Stimulated activated CD4-positive, alpha-beta T cell treated with anti-CD3 and anti-CD28 coated beads, Interleukin-15, amount 100 ng/mL, for 1 hour (primary cell): ENCODE data around the gene SEMA5A.

Experiments used
- DNase-seq, 2 donors: peaks; one replicate each; pipeline ENCODE4 v3.0.0-alpha.2; 2020; ENCODE audit warnings: low read depth in 1 of 2, low spot score in 1 of 2

SEMA5A gene

GRCh38 chr5:9284781-9285307, 261.0 kb downstream of the SEMA5A start:
- no peak for DNase-seq

DNA sequence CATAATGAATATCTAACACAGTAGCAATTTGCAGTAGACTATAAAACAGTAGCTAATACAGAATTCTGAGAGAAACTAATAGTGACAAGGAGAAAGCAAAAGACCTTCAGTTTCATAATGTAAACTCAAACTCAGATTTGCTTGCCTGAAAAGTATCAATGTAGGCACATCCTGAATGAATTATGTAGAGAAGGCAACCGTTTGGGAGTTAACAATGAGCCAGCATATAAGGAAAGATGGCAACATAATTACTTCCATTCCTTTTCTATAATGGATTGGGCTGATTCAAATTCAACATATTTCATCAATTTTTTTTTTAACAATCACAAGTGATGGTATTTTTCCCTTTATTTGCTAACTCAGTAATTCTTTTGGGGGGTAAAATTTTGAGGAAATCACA, 261.6 kb downstream of the SEMA5A start:
- no peak for DNase-seq

DNA sequence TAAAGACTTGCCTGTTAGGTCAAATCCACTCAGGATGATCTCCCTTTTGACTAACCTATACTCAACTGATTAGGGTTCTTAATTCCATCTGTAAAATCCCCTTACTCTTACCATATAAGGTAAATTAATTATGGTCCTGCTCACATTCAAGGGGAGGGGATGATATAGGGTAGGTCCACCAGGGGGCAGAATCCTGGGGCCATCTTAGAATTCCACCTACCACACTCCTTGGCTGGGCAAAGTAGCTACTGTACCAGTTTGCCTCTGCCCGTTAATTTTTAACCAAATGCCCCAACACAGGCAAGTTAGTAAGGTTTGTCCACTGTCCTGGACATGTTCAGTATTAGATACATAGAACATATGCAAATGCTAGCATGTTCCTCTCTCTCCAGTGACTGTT, 262.4 kb downstream of the SEMA5A start:
- DNase-seq = no peak

DNA sequence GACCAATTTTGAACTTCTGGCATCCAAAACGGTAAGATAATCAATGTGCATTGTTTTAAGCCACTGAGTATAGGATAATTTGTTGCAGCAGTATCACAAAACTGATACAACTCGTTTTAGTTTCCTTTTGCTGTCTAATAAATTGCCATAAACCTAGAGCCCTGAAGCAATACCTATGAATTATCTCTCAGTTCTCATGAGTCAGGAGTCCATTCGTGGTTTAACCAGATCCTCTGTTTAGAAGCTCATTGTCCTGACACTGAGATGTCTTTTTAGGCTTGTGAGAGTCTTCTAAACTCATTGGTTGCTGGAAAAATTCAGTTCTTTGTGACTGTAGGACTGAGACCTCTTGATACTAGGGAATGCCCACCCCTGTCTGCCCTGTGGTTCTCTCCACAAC, 262.9 kb downstream of the SEMA5A start:
- no peak for DNase-seq

DNA sequence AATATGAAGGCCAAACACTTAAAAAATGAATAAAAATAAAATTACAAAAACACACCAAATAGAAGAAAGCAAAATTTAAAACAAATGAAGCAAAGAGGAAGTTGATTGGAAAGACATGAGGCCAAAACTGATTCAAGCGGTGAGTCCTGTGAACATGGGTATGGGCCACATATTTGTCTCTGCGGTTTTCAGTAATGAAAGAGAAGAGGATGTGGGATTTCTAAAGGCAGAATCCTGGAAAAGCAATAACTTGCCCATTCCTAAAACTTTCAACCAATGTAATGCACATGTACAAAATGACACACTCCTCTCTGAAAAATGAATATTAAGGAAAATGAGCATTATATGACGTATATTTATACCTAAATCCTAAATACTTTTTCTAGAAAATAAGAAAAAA, 263.7 kb downstream of the SEMA5A start:
- no peak for DNase-seq

- DNase-seq = no peak
Measured at GRCh38 chr5:9279774-9280173, 266.1 kb downstream of the SEMA5A start.

- DNase-seq = no peak
Measured at GRCh38 chr5:9278921-9279603, 266.8 kb downstream of the SEMA5A start.

- no peak for DNase-seq
Measured at GRCh38 chr5:9269014-9269413, 276.9 kb downstream of the SEMA5A start.

DNA sequence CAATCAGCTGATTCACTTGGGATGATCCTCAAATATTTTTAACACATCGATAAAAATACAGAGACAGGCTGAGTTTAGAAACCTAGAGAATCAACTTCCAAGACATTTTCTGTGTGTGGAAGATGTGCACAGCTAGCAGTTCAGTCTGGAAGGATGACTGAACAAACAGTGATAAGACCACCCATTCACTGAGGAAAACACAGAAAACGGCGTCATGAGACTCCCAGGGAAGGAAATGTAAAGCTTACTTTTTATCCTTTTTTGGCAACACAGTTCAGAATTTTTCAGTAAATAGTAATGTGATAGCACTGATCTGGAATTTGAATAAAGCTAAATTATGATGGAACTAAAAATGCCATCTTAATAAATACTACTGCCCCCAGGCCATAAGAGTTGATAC, 277.6 kb downstream of the SEMA5A start:
- DNase-seq = no peak

DNA sequence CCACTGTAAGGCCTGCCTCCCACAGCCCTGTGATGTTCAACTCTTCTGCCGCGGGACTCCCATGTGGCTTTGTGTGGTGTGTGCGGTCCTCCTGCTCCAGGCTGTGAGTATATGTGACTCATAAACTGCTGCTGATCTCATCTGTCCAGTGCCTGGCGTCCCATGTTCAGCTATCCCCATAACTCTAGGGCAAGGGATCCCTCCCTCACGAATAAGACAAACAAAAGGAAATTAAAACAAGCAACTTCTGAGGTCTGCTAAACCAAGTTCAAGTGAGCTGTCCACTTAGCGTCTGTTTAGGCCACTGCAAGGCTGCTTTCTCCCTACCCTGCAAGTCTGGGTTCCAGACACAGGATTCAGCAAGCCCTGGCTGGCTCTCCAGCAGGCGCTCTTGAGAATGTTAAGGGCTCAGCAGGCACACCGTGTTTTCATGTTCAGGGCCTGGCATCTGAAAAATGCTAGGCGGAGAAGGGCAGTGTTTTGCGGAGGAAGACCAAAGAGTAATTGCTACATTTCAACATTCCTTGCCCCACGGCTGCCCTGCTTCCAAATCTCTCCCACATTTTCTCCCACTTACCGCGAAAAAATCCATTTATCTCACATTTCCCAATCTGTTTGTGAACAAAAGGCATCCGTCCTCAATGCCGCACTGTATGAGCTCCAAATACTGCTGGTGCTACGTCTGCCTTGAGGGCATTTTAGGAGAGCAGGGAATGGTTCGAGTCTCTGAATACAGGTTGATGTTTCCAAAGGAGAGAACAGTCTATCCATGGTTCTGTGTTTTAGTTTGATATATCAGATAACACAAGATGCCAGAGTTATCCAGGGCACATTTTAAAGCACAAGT, 280.2 kb downstream of the SEMA5A start:
- DNase-seq = no peak

- DNase-seq = no peak
Measured at GRCh38 chr5:9264301-9264700, 281.6 kb downstream of the SEMA5A start.

DNA sequence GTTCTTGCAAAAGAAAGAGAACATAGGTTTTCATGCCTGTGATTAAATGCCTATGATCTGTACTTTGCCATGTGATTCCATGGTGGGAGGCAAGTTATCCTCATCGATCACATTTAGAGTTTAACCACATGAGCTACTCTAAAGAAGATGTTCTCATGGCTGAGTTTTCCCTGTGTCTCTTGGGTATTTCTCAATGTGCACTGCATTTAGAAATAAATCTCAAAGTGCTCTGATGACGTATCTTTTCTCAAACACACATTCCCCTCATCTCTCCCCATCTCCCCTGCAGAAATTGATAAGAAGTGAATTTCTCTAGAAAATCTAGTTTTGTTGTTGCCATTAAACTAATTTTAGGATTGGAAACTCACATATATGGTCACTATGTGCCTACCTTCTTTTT, 282.2 kb downstream of the SEMA5A start:
- DNase-seq = no peak

GRCh38 chr5:9251379-9251980, 294.4 kb downstream of the SEMA5A start:
- DNase-seq = no peak

- DNase-seq = no peak
Measured at GRCh38 chr5:9249231-9249630, 296.6 kb downstream of the SEMA5A start.

DNA sequence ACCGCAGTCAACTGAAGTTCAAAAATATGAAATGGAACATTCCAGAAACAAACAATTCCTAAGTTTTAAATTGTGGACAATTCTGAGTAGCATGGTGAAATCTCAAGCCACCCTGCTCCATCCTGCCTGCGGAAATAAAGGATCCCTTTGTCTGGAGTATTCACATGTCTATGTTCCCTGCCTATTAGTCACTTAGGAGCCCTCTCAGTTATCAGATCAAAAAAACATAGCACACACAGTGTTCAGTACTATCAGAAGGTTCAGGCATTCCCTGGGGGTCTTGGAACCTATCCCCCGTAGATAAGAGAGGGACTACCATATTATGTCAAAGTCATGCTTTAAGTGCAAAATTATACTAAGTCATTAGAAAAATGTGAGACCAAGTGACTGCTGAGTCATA, 300.8 kb downstream of the SEMA5A start:
- no peak for DNase-seq

GRCh38 chr5:9244417-9244816, 301.5 kb downstream of the SEMA5A start:
- no peak for DNase-seq

- no peak for DNase-seq
Measured at GRCh38 chr5:9241479-9242305, 304.2 kb downstream of the SEMA5A start.

DNA sequence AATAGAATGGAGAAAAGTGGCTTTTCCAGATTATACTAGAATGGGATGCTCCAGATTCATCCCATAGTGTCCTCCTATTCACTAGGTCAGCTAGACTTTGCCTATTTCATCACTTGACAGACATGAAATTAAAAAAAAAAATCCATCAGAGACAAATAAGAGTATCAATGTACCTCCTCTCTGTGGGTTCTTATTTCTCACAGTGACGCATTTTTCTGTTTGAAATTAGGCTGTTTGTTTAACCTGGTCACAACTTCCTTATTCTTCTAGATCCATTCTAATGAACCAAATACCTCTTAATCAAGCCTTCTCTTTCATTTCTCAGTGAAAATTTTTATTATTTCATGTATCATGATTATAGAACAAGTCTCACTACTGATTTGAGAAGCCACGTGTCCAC, 305.4 kb downstream of the SEMA5A start:
- DNase-seq = no peak

DNA sequence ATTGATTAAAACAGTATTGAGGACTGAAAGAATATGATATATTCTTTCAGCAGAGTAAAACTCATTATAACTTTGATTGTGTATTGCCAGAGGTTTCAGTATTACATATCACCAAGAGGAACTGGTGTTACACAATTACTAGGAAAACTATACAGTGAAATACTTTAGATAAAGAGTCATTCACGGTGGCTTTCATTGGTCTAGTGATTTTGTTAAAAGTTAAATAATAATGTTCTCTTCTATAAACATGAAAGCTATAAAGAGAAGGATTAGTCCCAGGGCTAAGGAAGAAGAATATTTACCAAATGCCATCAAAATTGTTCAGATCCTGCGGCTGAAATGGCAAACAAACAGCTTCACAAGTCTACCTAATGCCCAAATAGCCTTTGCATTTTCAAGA, 306.2 kb downstream of the SEMA5A start:
- no peak for DNase-seq

DNA sequence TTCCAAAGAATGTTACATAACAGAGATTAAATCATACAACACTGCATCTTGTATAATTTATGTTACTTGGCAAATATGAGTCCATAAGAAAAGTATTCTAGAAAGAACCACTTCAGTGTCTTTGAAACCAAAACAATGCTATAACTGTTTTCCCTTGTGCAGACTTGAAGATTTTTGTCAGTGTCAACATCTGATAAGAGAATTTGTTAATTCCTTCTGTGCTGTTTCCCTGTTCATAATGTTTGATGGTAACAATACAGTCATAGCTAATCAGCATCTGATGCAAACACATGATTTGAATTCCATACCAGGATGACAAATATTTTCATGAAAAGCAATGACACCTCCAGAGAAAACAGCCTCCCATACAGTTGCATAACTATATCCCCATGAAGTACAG, 306.8 kb downstream of the SEMA5A start:
- no peak for DNase-seq

- DNase-seq = no peak
Measured at GRCh38 chr5:9233712-9234111, 312.2 kb downstream of the SEMA5A start.
